ENCODE measurements around the gene CAPN8. TPM values are rescaled to one million over a fixed set of nuclear protein-coding genes. Genes with fewer than 3 reads are reported as not detected.

The CAPN8 gene
- polyA plus RNA-seq, 1 donor (not counting 4 experiments of a cell fraction or from before 2014, with no cell fraction given): 4.7 TPM

GRCh38 chr1:223695014-223695548, 29.6 kb upstream of the CAPN8 start:
- Histone ChIP-seq H3K36me3 (ENCODE audit: control insufficient read depth in 2 of 2, extremely low read depth in 1 of 2, insufficient read depth in 2 of 2, low read length in 2 of 2) (no peaks in the 10 kb centered on the region), H3K4me2 (ENCODE audit: control insufficient read depth, extremely low read depth, insufficient read depth, low read depth, low read length) (no peak overlapping the region), H3K4me1 (ENCODE audit: control insufficient read depth, extremely low read depth, insufficient read depth, low read length) (peaks cover 12% of the 10 kb centered on the region), H4K20me1 (ENCODE audit: control insufficient read depth, extremely low read depth, insufficient read depth, low read length) (no peaks in the 10 kb centered on the region), H3K9me3 (ENCODE audit: control insufficient read depth, low read depth, low read length) (no peaks in the 10 kb centered on the region), H3K27ac (ENCODE audit: control insufficient read depth, insufficient read depth, low read length) (no peak overlapping the region), H3K27me3 (ENCODE audit: control insufficient read depth, extremely low read depth, insufficient read depth, low read length) (no peaks in the 10 kb centered on the region), H2AFZ (ENCODE audit: control insufficient read depth, low read length) (no peak overlapping the region), H3K9me1 (ENCODE audit: control insufficient read depth, extremely low read depth, insufficient read depth, low read length) (peaks cover 2% of the 10 kb centered on the region), H3K4me3 (ENCODE audit: control insufficient read depth in 2 of 3, extremely low read depth in 1 of 3, insufficient read depth in 2 of 3, low read depth in 1 of 3, low read length in 3 of 3) (no peak overlapping the region), H3K9ac (ENCODE audit: control insufficient read depth, extremely low read depth, insufficient read depth, low read length) (no peak overlapping the region), H3K79me2 (ENCODE audit: control insufficient read depth, insufficient read depth, low read length) (no peaks in the 10 kb centered on the region)
- DNase-seq (ENCODE audit: low read depth, low spot score): no peak
- TF ChIP-seq EZH2 (IDR thresholded peaks at IDR 0.05; ENCODE audit: low read length): no peak
- TF ChIP-seq, protein P1, sequence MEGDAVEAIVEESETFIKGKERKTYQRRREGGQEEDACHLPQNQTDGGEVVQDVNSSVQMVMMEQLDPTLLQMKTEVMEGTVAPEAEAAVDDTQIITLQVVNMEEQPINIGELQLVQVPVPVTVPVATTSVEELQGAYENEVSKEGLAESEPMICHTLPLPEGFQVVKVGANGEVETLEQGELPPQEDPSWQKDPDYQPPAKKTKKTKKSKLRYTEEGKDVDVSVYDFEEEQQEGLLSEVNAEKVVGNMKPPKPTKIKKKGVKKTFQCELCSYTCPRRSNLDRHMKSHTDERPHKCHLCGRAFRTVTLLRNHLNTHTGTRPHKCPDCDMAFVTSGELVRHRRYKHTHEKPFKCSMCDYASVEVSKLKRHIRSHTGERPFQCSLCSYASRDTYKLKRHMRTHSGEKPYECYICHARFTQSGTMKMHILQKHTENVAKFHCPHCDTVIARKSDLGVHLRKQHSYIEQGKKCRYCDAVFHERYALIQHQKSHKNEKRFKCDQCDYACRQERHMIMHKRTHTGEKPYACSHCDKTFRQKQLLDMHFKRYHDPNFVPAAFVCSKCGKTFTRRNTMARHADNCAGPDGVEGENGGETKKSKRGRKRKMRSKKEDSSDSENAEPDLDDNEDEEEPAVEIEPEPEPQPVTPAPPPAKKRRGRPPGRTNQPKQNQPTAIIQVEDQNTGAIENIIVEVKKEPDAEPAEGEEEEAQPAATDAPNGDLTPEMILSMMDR (optimal IDR thresholded peaks at IDR 0.05 in 1 of 3, IDR thresholded peaks at IDR 0.05 in 1 of 3, conservative IDR thresholded peaks at IDR 0.05 in 1 of 3; ENCODE audit: extremely low read depth in 1 of 3, insufficient read depth in 2 of 3, low read length in 3 of 3): no peak
- no peak for FAIRE-seq
- dilution Hi-C loops (cut with MboI; ENCODE audit: extremely low pct_ligation_motif_present, low sequenced_read_pairs): no loop called here

GRCh38 chr1:223691121-223691520, 25.6 kb upstream of the CAPN8 start:
- dilution Hi-C loops (cut with MboI; ENCODE audit: extremely low pct_ligation_motif_present, low sequenced_read_pairs): no loop called here
- Histone ChIP-seq H2AFZ (ENCODE audit: control insufficient read depth, low read length) (no peak overlapping the region), H3K4me1 (ENCODE audit: control insufficient read depth, extremely low read depth, insufficient read depth, low read length) (no peaks in the 10 kb centered on the region), H3K4me3 (ENCODE audit: control insufficient read depth in 2 of 3, extremely low read depth in 1 of 3, insufficient read depth in 2 of 3, low read depth in 1 of 3, low read length in 3 of 3) (no peak overlapping the region), H4K20me1 (ENCODE audit: control insufficient read depth, extremely low read depth, insufficient read depth, low read length) (no peaks in the 10 kb centered on the region), H3K9me1 (ENCODE audit: control insufficient read depth, extremely low read depth, insufficient read depth, low read length) (peaks cover 2% of the 10 kb centered on the region), H3K9ac (ENCODE audit: control insufficient read depth, extremely low read depth, insufficient read depth, low read length) (no peak overlapping the region), H3K36me3 (ENCODE audit: control insufficient read depth in 2 of 2, extremely low read depth in 1 of 2, insufficient read depth in 2 of 2, low read length in 2 of 2) (no peaks in the 10 kb centered on the region), H3K4me2 (ENCODE audit: control insufficient read depth, extremely low read depth, insufficient read depth, low read depth, low read length) (no peak overlapping the region), H3K79me2 (ENCODE audit: control insufficient read depth, insufficient read depth, low read length) (no peaks in the 10 kb centered on the region), H3K27me3 (ENCODE audit: control insufficient read depth, extremely low read depth, insufficient read depth, low read length) (no peaks in the 10 kb centered on the region), H3K27ac (ENCODE audit: control insufficient read depth, insufficient read depth, low read length) (no peak overlapping the region), H3K9me3 (ENCODE audit: control insufficient read depth, low read depth, low read length) (no peaks in the 10 kb centered on the region)
- no peak for FAIRE-seq
- TF ChIP-seq, protein P1 (optimal IDR thresholded peaks at IDR 0.05 in 1 of 3, IDR thresholded peaks at IDR 0.05 in 1 of 3, conservative IDR thresholded peaks at IDR 0.05 in 1 of 3; ENCODE audit: extremely low read depth in 1 of 3, insufficient read depth in 2 of 3, low read length in 3 of 3): no peak
- TF ChIP-seq EZH2 (IDR thresholded peaks at IDR 0.05; ENCODE audit: low read length): no peak
- no peak for DNase-seq (ENCODE audit: low read depth, low spot score)
